ENCODE data around the gene AP5B1.

The AP5B1 gene

GRCh38 chr11:65726660-65727059 lies 54.1 kb downstream of the AP5B1 start:
- Histone ChIP-seq H3K9me2 (ENCODE audit: low read depth, low read length) (no peaks in the 10 kb centered on the region), H3F3A (ENCODE audit: insufficient read depth, low read length) (no peaks in the 10 kb centered on the region), H3K9ac (ENCODE audit: low read length) (no peak overlapping the region), H3K27ac (ENCODE audit: low read depth, low read length, poor library complexity, severe bottlenecking) (no peak overlapping the region), H3K9me3 (ENCODE audit: low read length) (no peaks in the 10 kb centered on the region), H3K36me3 (ENCODE audit: insufficient read depth, low read length) (no peaks in the 10 kb centered on the region; the same call in 1 of the 2 replicates), H4K20me1 (ENCODE audit: insufficient read depth, low read length) (no peaks in the 10 kb centered on the region), H3K79me2 (ENCODE audit: insufficient read depth, low read length) (no peaks in the 10 kb centered on the region), H3K27me3 (ENCODE audit: insufficient read depth, low read length) (peaks cover 4% of the 10 kb centered on the region; the same call in 1 of the 2 replicates), H2AFZ (ENCODE audit: low read length) (no peak overlapping the region), H3K4me3 (ENCODE audit: low read depth, low read length, poor library complexity, severe bottlenecking) (no peak overlapping the region), H3K4me1 (ENCODE audit: insufficient read depth, low read length, severe bottlenecking) (no peaks in the 10 kb centered on the region), H3K4me2 (ENCODE audit: low read length) (no peak overlapping the region)
- no peak for TF ChIP-seq EZH2 (IDR thresholded peaks at IDR 0.05; ENCODE audit: borderline replicate concordance, low read length)
- TF ChIP-seq, protein P1, sequence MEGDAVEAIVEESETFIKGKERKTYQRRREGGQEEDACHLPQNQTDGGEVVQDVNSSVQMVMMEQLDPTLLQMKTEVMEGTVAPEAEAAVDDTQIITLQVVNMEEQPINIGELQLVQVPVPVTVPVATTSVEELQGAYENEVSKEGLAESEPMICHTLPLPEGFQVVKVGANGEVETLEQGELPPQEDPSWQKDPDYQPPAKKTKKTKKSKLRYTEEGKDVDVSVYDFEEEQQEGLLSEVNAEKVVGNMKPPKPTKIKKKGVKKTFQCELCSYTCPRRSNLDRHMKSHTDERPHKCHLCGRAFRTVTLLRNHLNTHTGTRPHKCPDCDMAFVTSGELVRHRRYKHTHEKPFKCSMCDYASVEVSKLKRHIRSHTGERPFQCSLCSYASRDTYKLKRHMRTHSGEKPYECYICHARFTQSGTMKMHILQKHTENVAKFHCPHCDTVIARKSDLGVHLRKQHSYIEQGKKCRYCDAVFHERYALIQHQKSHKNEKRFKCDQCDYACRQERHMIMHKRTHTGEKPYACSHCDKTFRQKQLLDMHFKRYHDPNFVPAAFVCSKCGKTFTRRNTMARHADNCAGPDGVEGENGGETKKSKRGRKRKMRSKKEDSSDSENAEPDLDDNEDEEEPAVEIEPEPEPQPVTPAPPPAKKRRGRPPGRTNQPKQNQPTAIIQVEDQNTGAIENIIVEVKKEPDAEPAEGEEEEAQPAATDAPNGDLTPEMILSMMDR (IDR thresholded peaks at IDR 0.05; ENCODE audit: low read length): peak; percentile 46

All from OCI-LY1 (cell line).